ENCODE measurements around the gene DLG1. TPM values are rescaled to one million over a fixed set of nuclear protein-coding genes. Genes with fewer than 3 reads are reported as not detected.

The DLG1 gene
- total and polyA plus RNA-seq, 2 experiments from 2014 or later, result 27.6 to 98.0 TPM

DNA sequence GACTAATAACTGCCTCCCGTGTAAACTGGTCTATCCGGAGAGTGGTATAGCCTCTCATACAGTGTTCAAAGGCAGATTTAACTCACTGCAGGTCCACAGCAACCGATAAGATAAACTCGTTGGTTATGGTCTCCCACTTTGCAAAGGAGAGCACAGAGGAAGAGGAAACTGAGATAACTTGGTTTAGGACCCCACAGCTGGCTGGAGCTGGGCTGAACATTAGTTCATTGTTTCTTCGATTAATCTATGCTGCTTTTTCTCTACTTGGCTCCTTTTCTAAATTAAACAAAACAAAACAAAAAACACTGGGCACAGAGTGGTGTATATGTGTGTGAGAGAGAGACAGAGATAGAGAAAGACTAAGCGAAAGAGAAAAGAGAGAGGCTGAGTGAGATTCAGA lies 5.0 kb upstream of the DLG1 start (continued):
- no peak for TF ChIP-seq JUNB (IDR thresholded peaks at IDR 0.05; ENCODE audit: unreplicated experiment)
- no peak for TF ChIP-seq STAT1 (IDR thresholded peaks at IDR 0.05; ENCODE audit: unreplicated experiment)
- TF ChIP-seq ZNF331 (CRISPR knock-in tag; IDR thresholded peaks at IDR 0.05; ENCODE audit: low read depth), result no peak
- no peak for TF ChIP-seq EZH2phosphoT487 (IDR thresholded peaks at IDR 0.05; ENCODE audit: unreplicated experiment)

DNA sequence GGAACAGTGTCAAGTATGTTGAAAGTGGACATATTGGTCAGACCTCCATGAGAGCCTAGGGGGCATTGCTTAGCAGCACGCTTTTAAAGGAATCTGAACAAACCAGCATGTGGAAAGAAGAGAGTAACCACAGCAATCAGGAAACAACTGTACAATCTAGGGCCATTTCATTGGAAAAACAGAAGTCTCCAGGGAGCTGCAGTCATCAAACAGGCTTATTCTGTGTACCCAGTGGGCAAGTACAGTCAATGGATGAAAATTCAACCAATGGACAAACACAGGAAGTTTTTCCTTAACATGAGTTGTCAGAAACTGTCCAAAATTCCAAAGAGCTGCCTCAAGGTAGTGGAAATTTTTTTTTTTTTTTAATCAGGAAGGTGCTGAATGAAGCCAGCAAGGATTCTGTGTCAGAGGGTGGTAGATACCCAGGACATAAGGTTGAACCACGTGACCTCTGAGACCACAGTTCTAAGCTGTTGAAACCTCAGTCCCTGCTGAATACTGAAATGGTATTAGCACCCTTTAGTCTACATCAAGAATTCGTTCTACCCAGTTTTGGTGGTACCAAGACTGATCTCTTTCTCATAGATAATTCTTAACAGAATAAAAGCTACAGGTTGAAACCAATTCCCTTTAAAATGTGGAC lies 4.4 kb upstream of the DLG1 start:
- Histone ChIP-seq H3F3A (replicated peaks; ENCODE audit: low read depth) (no peaks in the 10 kb centered on the region; the same call in 1 of the 2 replicates), H2AFZ (no peak overlapping the region), H3K79me2 (replicated peaks; ENCODE audit: insufficient read depth) (no peaks in the 10 kb centered on the region), H3K4me1 (ENCODE audit: insufficient read depth) (peaks cover 15% of the 10 kb centered on the region), H4K20me1 (replicated peaks; ENCODE audit: insufficient read depth) (no peaks in the 10 kb centered on the region), H3K9me2 (ENCODE audit: insufficient read depth) (peaks cover 4% of the 10 kb centered on the region; the same call in 1 of the 2 replicates), H3K36me3 (ENCODE audit: insufficient read depth) (no peaks in the 10 kb centered on the region), H3K27me3 (ENCODE audit: insufficient read depth) (0 out of 2 replicates have a peak, but pooled peaks cover 8% of the 10 kb centered on the region), H3K4me3 (no peak overlapping the region), H3K4me2 (no peak overlapping the region), H3K27ac (ENCODE audit: low read depth) (no peak overlapping the region)
- Mint-ChIP-seq H3K4me3 (no peak overlapping the region), H3K4me1 (peaks cover 26% of the 10 kb centered on the region), H3K36me3 (ENCODE audit: low read depth) (no peaks in the 10 kb centered on the region), H3K27ac (no peak overlapping the region), H3K27me3 (ENCODE audit: insufficient read depth, low read depth, poor library complexity) (peaks cover 8% of the 10 kb centered on the region), H3K9me3 (no peaks in the 10 kb centered on the region)
- DNase-seq (ENCODE audit: low spot score) (no peak), ATAC-seq (no peak)
- TF ChIP-seq, protein P1, sequence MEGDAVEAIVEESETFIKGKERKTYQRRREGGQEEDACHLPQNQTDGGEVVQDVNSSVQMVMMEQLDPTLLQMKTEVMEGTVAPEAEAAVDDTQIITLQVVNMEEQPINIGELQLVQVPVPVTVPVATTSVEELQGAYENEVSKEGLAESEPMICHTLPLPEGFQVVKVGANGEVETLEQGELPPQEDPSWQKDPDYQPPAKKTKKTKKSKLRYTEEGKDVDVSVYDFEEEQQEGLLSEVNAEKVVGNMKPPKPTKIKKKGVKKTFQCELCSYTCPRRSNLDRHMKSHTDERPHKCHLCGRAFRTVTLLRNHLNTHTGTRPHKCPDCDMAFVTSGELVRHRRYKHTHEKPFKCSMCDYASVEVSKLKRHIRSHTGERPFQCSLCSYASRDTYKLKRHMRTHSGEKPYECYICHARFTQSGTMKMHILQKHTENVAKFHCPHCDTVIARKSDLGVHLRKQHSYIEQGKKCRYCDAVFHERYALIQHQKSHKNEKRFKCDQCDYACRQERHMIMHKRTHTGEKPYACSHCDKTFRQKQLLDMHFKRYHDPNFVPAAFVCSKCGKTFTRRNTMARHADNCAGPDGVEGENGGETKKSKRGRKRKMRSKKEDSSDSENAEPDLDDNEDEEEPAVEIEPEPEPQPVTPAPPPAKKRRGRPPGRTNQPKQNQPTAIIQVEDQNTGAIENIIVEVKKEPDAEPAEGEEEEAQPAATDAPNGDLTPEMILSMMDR (conservative IDR thresholded peaks at IDR 0.05; ENCODE audit: low read depth in 2 of 2), result no peak
- no peak for TF ChIP-seq STAT1 (IDR thresholded peaks at IDR 0.05; ENCODE audit: unreplicated experiment)
- no peak for TF ChIP-seq CREB1 (CRISPR knock-in tag; IDR thresholded peaks at IDR 0.05; ENCODE audit: low read depth)
- TF ChIP-seq EZH2 (IDR thresholded peaks at IDR 0.05; ENCODE audit: low read depth, unreplicated experiment), result no peak
- TF ChIP-seq, protein P2, sequence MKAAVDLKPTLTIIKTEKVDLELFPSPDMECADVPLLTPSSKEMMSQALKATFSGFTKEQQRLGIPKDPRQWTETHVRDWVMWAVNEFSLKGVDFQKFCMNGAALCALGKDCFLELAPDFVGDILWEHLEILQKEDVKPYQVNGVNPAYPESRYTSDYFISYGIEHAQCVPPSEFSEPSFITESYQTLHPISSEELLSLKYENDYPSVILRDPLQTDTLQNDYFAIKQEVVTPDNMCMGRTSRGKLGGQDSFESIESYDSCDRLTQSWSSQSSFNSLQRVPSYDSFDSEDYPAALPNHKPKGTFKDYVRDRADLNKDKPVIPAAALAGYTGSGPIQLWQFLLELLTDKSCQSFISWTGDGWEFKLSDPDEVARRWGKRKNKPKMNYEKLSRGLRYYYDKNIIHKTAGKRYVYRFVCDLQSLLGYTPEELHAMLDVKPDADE (IDR thresholded peaks at IDR 0.05), result no peak
- TF ChIP-seq JUNB (IDR thresholded peaks at IDR 0.05; ENCODE audit: unreplicated experiment), result no peak
- TF ChIP-seq NANOG (IDR thresholded peaks at IDR 0.05; ENCODE audit: borderline replicate concordance), result no peak
- TF ChIP-seq ZNF114 (CRISPR knock-in tag; IDR thresholded peaks at IDR 0.05), result no peak
- TF ChIP-seq ZNF331 (CRISPR knock-in tag; IDR thresholded peaks at IDR 0.05; ENCODE audit: low read depth), result no peak
- no peak for TF ChIP-seq EZH2phosphoT487 (IDR thresholded peaks at IDR 0.05; ENCODE audit: unreplicated experiment)

DNA sequence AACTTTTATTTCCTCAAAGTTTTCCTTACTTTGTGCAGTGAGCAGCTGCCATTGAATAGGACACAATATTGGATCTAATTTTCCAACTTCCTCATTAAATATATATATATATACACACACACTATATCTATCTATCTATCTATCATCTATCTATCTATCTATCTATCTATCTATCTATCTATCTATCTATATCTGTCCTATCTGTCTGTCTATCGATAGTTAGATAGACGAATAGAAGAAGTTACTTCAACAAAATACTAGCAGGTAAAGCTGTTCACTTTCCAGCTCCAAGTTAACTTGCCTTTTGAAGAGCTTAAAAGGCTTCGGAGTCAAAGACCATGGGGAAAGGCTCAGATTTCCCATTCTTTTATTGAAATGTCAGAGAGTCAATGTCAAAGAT lies 3.6 kb upstream of the DLG1 start:
- no peak overlapping the region for H3K4me2 ChIP-seq
- DNase-seq (ENCODE audit: low spot score), result no peak
- no peak overlapping the region for H3K4me3 Mint-ChIP-seq
- H3K9me3 Mint-ChIP-seq, result no peaks in the 10 kb centered on the region
- H4K20me1 ChIP-seq (replicated peaks; ENCODE audit: insufficient read depth), result peaks cover 2% of the 10 kb centered on the region; the same call in 1 of the 2 replicates
- H3K36me3 ChIP-seq (ENCODE audit: insufficient read depth), result no peaks in the 10 kb centered on the region
- no peak overlapping the region for H3K27ac ChIP-seq (ENCODE audit: low read depth)
- H3K27me3 ChIP-seq (ENCODE audit: insufficient read depth), result 0 out of 2 replicates have a peak, but pooled peaks cover 8% of the 10 kb centered on the region
- 0 out of 3 replicates have a peak, but pooled peaks cover 1% of the 10 kb centered on the region for H3K36me3 Mint-ChIP-seq (ENCODE audit: low read depth)
- H3K9me2 ChIP-seq (ENCODE audit: insufficient read depth), result peaks cover under 1% of the 10 kb centered on the region; the same call in 1 of the 2 replicates
- no peak overlapping the region for H3K27ac Mint-ChIP-seq
- H3K27me3 Mint-ChIP-seq (ENCODE audit: insufficient read depth, low read depth, poor library complexity), result peaks cover 8% of the 10 kb centered on the region
- no peaks in the 10 kb centered on the region; the same call in 1 of the 2 replicates for H3F3A ChIP-seq (replicated peaks; ENCODE audit: low read depth)
- peaks cover 3% of the 10 kb centered on the region for H3K79me2 ChIP-seq (replicated peaks; ENCODE audit: insufficient read depth)
- no peak for ATAC-seq
- H3K4me1 Mint-ChIP-seq, result peaks cover 26% of the 10 kb centered on the region
- peaks cover 15% of the 10 kb centered on the region for H3K4me1 ChIP-seq (ENCODE audit: insufficient read depth)
- no peak overlapping the region for H3K4me3 ChIP-seq
- H2AFZ ChIP-seq, result no peak overlapping the region
- TF ChIP-seq ZNF114 (CRISPR knock-in tag; IDR thresholded peaks at IDR 0.05) (no peak), POLR2AphosphoS5 (IDR thresholded peaks at IDR 0.05; ENCODE audit: low read depth) (no peak), EZH2phosphoT487 (IDR thresholded peaks at IDR 0.05; ENCODE audit: unreplicated experiment) (no peak), EZH2 (IDR thresholded peaks at IDR 0.05; ENCODE audit: low read depth, unreplicated experiment) (no peak), ZNF331 (CRISPR knock-in tag; IDR thresholded peaks at IDR 0.05; ENCODE audit: low read depth) (no peak), NANOG (IDR thresholded peaks at IDR 0.05; ENCODE audit: borderline replicate concordance) (no peak)
